ENCODE results near the gene CTNNA2. TPM values are rescaled to one million over a fixed set of nuclear protein-coding genes. Genes with fewer than 3 reads are reported as not detected.

The CTNNA2 gene
- total RNA-seq, 1 donor from 2014 or later: 2.9 TPM

DNA sequence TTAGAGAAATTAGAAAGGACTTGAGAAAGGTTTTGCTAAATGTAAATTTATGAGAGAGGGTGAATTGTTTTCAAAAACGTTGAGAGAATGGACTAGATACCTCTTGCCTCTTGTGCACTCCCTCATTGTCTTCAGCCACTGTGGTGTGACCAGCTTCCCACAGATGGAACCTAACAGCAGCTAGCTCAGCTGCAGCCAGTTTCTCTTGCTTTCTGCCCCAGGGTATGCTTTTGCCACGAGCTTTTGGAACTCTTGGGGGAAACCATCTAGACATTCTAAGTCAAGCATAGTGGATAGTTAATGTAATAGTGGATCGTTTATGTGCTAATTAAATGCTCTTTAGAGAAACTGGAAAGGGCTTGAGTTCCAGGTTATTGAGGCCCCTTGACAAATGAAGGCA, 288.2 kb downstream of the CTNNA2 start:
- no peaks in the 10 kb centered on the region for H3K36me3 ChIP-seq
- no peak for DNase-seq (ENCODE audit: extremely low spot score in 2 of 2)
- intact Hi-C loops (cut with DNase I): no loop called here
- no peak overlapping the region for H3K4me3 ChIP-seq
- no peaks in the 10 kb centered on the region for H3K4me1 ChIP-seq
- no peak overlapping the region for H3K27ac ChIP-seq
- H3K27me3 ChIP-seq: no peaks in the 10 kb centered on the region
- no peaks in the 10 kb centered on the region for H3K9me3 ChIP-seq
- TF ChIP-seq, protein P1, sequence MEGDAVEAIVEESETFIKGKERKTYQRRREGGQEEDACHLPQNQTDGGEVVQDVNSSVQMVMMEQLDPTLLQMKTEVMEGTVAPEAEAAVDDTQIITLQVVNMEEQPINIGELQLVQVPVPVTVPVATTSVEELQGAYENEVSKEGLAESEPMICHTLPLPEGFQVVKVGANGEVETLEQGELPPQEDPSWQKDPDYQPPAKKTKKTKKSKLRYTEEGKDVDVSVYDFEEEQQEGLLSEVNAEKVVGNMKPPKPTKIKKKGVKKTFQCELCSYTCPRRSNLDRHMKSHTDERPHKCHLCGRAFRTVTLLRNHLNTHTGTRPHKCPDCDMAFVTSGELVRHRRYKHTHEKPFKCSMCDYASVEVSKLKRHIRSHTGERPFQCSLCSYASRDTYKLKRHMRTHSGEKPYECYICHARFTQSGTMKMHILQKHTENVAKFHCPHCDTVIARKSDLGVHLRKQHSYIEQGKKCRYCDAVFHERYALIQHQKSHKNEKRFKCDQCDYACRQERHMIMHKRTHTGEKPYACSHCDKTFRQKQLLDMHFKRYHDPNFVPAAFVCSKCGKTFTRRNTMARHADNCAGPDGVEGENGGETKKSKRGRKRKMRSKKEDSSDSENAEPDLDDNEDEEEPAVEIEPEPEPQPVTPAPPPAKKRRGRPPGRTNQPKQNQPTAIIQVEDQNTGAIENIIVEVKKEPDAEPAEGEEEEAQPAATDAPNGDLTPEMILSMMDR (IDR thresholded peaks at IDR 0.05): no peak
- no peak for TF ChIP-seq POLR2AphosphoS5 (IDR thresholded peaks at IDR 0.05; ENCODE audit: insufficient read depth in 1 of 2, low read depth in 1 of 2)
- no peak for TF ChIP-seq POLR2A (IDR thresholded peaks at IDR 0.05)

DNA sequence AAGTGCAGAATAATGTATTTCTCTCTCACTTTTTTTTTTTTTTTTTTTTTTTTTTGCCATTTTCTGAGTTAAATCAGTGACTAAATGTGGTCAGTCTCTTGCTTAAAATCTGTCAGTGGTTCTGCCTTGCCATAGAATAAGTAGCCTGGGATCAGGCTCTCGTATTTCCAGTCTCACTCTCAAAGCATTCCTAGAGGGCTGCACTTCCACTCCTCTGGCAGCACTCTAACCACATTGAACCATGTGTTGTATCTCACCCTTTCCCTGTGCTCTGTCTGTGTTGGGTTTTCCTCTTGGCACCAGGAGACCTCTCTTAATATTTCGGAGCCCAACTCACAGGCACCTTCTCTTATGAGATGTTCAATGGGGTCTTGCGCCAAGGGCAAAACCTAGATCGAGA, 304.4 kb downstream of the CTNNA2 start:
- no peak overlapping the region for H3K4me3 ChIP-seq
- H3K27ac ChIP-seq: no peak overlapping the region
- DNase-seq (ENCODE audit: extremely low spot score in 2 of 2): no peak
- intact Hi-C loops (cut with DNase I): no loop called here
- no peaks in the 10 kb centered on the region for H3K36me3 ChIP-seq
- TF ChIP-seq POLR2AphosphoS5 (IDR thresholded peaks at IDR 0.05; ENCODE audit: insufficient read depth in 1 of 2, low read depth in 1 of 2) (no peak), POLR2A (IDR thresholded peaks at IDR 0.05) (no peak)
- TF ChIP-seq, protein P1 (IDR thresholded peaks at IDR 0.05): no peak
- no peaks in the 10 kb centered on the region for H3K27me3 ChIP-seq
- no peaks in the 10 kb centered on the region for H3K9me3 ChIP-seq
- no peaks in the 10 kb centered on the region for H3K4me1 ChIP-seq

DNA sequence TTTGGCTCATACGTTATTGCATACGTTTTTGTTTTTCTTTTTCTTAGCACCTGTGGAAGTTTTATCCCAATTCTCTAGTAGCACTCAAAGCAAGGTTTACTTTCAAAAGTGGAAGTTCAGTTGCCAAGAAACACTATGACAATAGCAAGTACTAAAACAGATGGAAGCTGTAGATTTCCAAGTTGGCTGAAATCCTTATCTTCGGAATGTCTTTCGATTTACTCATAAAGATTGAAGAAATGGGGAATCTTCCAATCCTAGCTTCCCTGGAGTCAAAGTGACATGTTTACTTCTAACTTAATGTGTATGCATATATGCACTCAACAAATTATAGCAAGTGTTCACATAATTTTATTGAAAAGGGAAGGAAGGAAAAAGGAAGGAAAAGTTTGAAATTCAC, 307.4 kb downstream of the CTNNA2 start:
- no peaks in the 10 kb centered on the region for H3K36me3 ChIP-seq
- no peaks in the 10 kb centered on the region for H3K4me1 ChIP-seq
- DNase-seq (ENCODE audit: extremely low spot score in 2 of 2): no peak
- TF ChIP-seq POLR2A (IDR thresholded peaks at IDR 0.05) (no peak), POLR2AphosphoS5 (IDR thresholded peaks at IDR 0.05; ENCODE audit: insufficient read depth in 1 of 2, low read depth in 1 of 2) (no peak)
- TF ChIP-seq, protein P1 (IDR thresholded peaks at IDR 0.05): no peak
- intact Hi-C loops (cut with DNase I): no loop called here
- H3K4me3 ChIP-seq: no peak overlapping the region
- no peaks in the 10 kb centered on the region for H3K27me3 ChIP-seq
- no peaks in the 10 kb centered on the region for H3K9me3 ChIP-seq
- no peak overlapping the region for H3K27ac ChIP-seq

DNA sequence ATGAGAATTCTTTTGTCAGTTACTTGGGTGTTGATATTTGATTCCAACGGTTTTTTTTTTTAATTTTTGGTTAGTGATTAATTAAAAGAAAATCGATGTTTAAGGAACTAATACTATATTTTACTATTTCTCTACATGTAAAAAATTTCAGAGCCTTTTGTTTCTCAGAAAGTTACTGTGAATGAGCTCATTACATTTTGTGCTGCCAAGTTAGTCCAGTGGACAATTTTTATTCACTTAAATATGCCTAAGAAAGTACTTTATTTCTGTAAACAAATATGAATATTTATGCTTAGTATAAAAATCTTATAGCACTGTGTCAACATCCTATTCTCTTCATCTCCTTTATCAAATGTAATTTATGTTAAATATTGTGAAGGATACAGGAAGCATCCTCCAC, 309.3 kb downstream of the CTNNA2 start:
- Histone ChIP-seq H3K4me1 (no peaks in the 10 kb centered on the region), H3K4me3 (no peak overlapping the region), H3K36me3 (no peaks in the 10 kb centered on the region), H3K27ac (no peak overlapping the region), H3K9me3 (no peaks in the 10 kb centered on the region), H3K27me3 (no peaks in the 10 kb centered on the region)
- intact Hi-C loops (cut with DNase I): no loop called here
- DNase-seq (ENCODE audit: extremely low spot score in 2 of 2): no peak
- TF ChIP-seq POLR2A (IDR thresholded peaks at IDR 0.05): no peak
- TF ChIP-seq, protein P1 (IDR thresholded peaks at IDR 0.05): no peak
- no peak for TF ChIP-seq POLR2AphosphoS5 (IDR thresholded peaks at IDR 0.05; ENCODE audit: insufficient read depth in 1 of 2, low read depth in 1 of 2)

DNA sequence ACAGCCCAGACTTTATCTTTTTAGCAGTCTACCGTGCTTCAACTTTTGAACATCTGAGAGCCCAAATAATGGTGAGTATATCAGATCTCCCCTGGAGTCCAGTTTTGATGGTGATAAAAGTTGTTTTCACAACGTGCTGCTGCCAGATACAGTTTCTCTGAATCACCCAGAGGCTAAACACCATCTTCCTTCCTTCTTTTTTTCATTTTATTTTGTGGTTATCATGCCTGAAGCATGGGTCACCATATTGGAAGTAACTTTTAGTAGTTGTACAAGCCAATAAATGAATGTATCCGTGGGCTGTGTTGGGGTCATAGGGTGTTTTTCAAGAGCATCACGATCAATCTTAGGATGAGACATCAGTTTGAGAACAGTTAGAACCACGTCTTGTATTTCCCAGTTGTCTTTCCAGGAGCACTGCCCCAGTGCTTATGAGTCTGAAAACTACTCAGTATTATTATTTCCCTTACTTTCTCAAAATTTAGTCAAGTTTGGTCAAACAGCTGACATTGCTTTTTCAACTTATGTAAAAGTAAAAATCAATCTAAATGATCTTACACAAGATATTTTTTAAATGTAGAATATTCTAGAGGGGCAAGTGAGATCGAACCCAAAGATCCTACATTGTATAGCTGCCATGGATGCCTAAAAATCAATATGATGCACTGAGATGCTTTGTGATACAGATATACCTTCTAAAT, 311.4 kb downstream of the CTNNA2 start:
- Histone ChIP-seq H3K9me3 (no peaks in the 10 kb centered on the region), H3K27ac (no peak overlapping the region), H3K4me1 (no peaks in the 10 kb centered on the region), H3K4me3 (no peak overlapping the region), H3K36me3 (no peaks in the 10 kb centered on the region), H3K27me3 (no peaks in the 10 kb centered on the region)
- intact Hi-C loops (cut with DNase I): no loop called here
- no peak for DNase-seq (ENCODE audit: extremely low spot score in 2 of 2)
- TF ChIP-seq POLR2A (IDR thresholded peaks at IDR 0.05): no peak
- TF ChIP-seq POLR2AphosphoS5 (IDR thresholded peaks at IDR 0.05; ENCODE audit: insufficient read depth in 1 of 2, low read depth in 1 of 2): no peak
- TF ChIP-seq, protein P1 (IDR thresholded peaks at IDR 0.05): no peak

Data from vagina (tissue), 2 donors.